Activated T-helper 2 cell treated with anti-CD3 and anti-CD28 coated beads, Interferon-gamma antibody, Interleukin-2, Interleukin-4, amounts not matched to agents 10 μg/mL and 5 μg/mL and 100 μg/mL, durations not matched to agents 14 hours and 24 hours and 36 hours (primary cell): ENCODE results near the gene LENEP. TPM values are rescaled to one million over a fixed set of nuclear protein-coding genes. Genes with fewer than 3 reads are reported as not detected.

Source experiments
- DNase-seq: peaks from one replicate; pipeline ENCODE4 v3.0.0; 2021; ENCODE audit warnings: low spot score
- H3K27ac Mint-ChIP-seq: one replicate; pipeline ENCODE4 v1.8.0; 2021; ENCODE audit warnings: mixed read lengths
- H3K27me3 Mint-ChIP-seq: one replicate; pipeline ENCODE4 v1.8.0; 2021; ENCODE audit warnings: low read depth, mixed read lengths
- H3K36me3 Mint-ChIP-seq: one replicate; pipeline ENCODE4 v1.8.0; 2021; ENCODE audit warnings: low read depth, mixed read lengths
- H3K4me1 Mint-ChIP-seq: one replicate; pipeline ENCODE4 v1.8.0; 2021; ENCODE audit warnings: low read depth, mixed read lengths
- H3K4me3 Mint-ChIP-seq: one replicate; pipeline ENCODE4 v1.8.0; 2021; ENCODE audit warnings: low read depth, mild to moderate bottlenecking, moderate library complexity, mixed read lengths
- H3K9me3 Mint-ChIP-seq: one replicate; pipeline ENCODE4 v1.8.0; 2021; ENCODE audit warnings: mixed read lengths
- intact Hi-C: fragments of 100-400 bp; cut with micrococcal nuclease; formaldehyde crosslinking; loops from one replicate; pipeline ENCODE4 v1.15.1; 2023
- total RNA-seq: library from RNA; stranded (reverse); gene quantifications from 2 replicates; pipeline ENCODE4 v1.2.3, GENCODE V29; 2022

The LENEP gene
- total RNA-seq, 1 donor from 2014 or later, result 2.0 TPM

DNA sequence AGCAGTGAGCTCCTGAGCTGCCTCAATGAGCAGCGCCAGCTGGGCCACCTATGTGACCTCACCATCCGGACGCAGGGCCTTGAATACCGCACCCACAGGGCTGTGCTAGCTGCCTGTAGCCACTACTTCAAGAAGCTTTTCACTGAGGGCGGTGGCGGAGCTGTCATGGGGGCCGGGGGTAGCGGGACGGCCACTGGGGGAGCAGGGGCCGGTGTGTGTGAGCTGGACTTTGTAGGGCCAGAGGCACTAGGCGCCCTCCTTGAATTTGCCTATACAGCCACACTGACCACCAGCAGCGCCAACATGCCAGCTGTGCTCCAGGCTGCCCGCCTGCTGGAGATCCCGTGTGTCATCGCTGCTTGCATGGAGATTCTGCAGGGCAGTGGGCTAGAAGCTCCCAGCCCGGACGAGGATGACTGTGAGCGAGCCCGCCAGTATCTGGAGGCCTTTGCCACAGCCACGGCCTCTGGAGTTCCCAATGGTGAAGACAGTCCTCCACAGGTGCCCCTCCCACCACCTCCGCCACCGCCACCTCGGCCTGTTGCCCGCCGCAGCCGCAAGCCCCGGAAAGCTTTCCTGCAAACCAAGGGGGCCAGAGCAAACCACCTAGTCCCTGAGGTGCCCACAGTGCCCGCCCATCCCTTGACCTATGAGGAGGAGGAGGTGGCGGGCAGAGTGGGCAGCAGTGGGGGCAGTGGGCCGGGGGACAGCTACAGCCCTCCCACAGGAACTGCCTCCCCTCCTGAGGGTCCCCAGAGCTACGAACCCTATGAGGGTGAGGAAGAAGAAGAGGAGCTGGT lies 21.5 kb downstream of the LENEP start:
- H3K9me3 Mint-ChIP-seq, result no peaks in the 10 kb centered on the region
- H3K27ac Mint-ChIP-seq, result no peak overlapping the region
- intact Hi-C loops, result no loop called here
- H3K4me3 Mint-ChIP-seq, result no peak overlapping the region
- H3K36me3 Mint-ChIP-seq, result peaks cover 86% of the 10 kb centered on the region
- no peaks in the 10 kb centered on the region for H3K27me3 Mint-ChIP-seq
- DNase-seq, result no peak
- peaks cover 54% of the 10 kb centered on the region for H3K4me1 Mint-ChIP-seq

DNA sequence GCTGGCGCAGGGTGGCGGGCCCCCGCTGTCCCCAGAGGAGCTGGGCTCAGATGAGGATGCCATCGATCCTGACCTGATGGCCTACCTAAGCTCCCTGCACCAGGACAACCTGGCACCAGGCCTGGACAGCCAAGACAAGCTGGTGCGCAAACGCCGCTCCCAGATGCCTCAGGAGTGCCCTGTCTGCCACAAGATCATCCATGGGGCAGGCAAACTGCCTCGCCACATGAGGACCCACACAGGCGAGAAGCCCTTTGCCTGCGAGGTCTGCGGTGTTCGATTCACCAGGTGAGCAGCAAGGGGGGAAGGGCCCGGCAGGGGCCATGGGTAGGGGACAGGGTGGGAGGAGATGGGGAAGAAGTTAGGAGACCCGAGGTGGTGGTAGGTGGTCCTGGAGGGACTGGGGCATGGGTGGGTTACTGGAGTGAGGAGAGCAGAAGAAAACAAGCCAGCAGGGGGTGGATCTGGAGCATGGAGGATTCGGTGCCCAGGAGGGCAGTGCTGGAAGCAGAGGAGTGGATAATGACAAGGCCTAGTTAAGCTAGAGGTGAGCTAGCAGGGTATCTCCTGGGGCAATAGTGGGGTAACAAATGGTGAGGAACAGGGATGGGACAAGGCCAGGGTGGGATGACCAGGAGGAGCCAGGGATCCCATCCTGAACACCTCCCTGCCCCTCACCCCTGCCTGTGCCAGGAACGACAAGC lies 22.3 kb downstream of the LENEP start:
- Mint-ChIP-seq H3K4me1 (peaks cover 56% of the 10 kb centered on the region), H3K4me3 (peak overlapping the region; percentile 41), H3K27me3 (no peaks in the 10 kb centered on the region), H3K9me3 (no peaks in the 10 kb centered on the region), H3K27ac (peak overlapping the region; percentile 42), H3K36me3 (peaks cover 83% of the 10 kb centered on the region)
- DNase-seq, result no peak
- intact Hi-C loops, result loop anchor here (2.0 kb wide), 2 partner anchors 37 to 69 kb away; no protein-coding TSS in a partner anchor

DNA sequence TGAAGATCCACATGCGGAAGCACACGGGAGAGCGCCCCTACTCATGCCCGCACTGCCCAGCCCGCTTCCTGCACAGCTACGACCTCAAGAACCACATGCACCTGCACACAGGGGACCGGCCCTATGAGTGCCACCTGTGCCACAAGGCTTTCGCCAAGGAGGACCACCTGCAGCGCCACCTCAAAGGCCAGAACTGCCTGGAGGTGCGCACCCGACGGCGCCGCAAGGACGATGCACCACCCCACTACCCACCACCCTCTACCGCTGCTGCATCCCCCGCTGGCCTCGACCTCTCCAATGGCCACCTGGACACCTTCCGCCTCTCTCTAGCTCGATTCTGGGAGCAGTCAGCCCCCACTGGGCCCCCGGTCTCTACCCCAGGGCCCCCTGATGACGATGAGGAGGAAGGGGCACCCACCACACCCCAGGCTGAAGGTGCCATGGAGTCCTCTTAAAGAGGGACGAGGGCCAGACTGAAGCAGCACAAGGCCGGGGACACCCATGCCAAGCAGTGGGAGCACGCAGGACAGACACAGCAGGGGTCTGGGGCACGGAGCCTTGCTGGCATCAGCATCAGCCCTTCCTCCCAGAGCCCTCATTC lies 22.9 kb downstream of the LENEP start:
- peaks cover 77% of the 10 kb centered on the region for H3K36me3 Mint-ChIP-seq
- H3K9me3 Mint-ChIP-seq, result no peaks in the 10 kb centered on the region
- peak overlapping the region; percentile 51 for H3K27ac Mint-ChIP-seq
- no peak for DNase-seq
- H3K4me1 Mint-ChIP-seq, result peaks cover 54% of the 10 kb centered on the region
- H3K27me3 Mint-ChIP-seq, result no peaks in the 10 kb centered on the region
- H3K4me3 Mint-ChIP-seq, result peak overlapping the region; percentile 51
- intact Hi-C loops, result loop anchor here (2.0 kb wide), 2 partner anchors 36 to 68 kb away; no protein-coding TSS in a partner anchor

DNA sequence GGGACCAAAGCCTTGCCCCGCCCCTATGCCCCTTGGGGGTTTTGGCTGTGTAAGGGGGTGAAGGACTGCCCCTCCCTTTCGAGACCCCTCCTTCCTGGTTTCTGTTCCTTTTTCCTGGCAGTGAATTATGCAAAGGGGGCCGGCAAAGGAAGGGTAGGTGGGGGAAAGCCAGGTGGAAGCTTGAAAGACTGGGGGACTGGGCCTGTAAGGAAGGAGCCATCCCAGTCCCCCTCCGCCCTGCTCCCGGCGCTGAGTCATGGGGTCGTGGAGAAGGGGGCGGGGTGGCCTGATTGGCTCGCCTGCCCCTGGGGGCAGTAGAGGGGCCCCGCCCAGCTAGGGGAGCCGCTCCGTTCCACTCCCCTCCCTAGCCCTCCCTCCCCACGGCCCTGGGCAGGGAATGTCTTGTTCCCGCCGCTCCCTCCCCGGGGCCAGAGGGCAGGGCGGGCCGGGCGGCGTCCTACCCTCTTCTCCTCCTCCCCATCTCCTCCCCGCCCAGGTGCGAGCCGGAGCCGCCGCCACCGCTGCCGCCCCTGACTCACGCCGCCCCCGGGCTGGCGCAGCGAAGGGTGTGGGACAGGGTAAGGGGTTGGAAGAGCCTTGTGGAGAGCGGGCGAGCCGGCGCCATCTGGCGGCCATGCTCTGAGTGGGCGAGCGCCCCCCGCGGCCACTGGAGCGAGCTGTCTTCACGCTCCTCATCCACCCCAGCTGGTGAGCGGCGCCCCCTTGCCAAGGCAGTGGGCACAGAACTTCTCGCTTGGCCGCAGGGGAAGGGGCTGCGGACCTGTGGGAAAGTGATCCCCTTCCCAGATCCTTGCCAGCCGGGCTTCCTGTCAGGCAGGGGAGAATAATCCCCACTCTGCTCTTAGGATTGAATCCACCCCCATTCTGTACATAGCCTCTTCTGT lies 23.9 kb downstream of the LENEP start:
- Mint-ChIP-seq H3K36me3 (peaks cover 72% of the 10 kb centered on the region), H3K4me3 (no peak overlapping the region), H3K4me1 (peaks cover 51% of the 10 kb centered on the region), H3K27ac (peak overlapping the region; percentile 22), H3K27me3 (no peaks in the 10 kb centered on the region), H3K9me3 (no peaks in the 10 kb centered on the region)
- intact Hi-C loops, result loop anchor here (1.0 to 2.0 kb wide), 6 partner anchors 9 to 68 kb away; partner anchors contain the start of genes CKS1B and FLAD1
- DNase-seq, result peak; percentile 82

DNA sequence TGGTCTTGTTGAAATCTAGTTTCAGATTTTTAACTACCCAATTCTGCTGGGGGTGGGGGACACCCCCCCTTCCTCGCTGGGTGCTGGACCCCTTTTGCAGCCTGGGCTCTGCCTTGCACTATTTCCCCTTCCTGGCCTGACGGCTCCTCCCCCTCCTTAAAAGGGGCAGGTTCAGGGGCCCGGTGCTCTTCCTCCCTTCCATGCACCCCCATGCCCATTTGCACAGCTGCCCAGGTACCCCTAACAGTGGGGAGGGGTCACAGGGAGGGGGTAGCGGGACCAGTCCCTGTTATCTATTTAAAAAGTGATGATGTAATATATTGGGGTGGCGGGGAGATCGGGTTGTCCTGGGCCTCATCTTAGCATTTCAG lies 24.5 kb downstream of the LENEP start:
- H3K27me3 Mint-ChIP-seq, result no peaks in the 10 kb centered on the region
- H3K36me3 Mint-ChIP-seq, result peaks cover 65% of the 10 kb centered on the region
- peaks cover 44% of the 10 kb centered on the region for H3K4me1 Mint-ChIP-seq
- H3K4me3 Mint-ChIP-seq, result no peak overlapping the region
- H3K9me3 Mint-ChIP-seq, result no peaks in the 10 kb centered on the region
- no peak for DNase-seq
- H3K27ac Mint-ChIP-seq, result peak overlapping the region; percentile 46
- intact Hi-C loops, result loop anchor here (1.0 to 2.0 kb wide), 6 partner anchors 10 to 67 kb away; partner anchors contain the start of genes CKS1B and FLAD1

DNA sequence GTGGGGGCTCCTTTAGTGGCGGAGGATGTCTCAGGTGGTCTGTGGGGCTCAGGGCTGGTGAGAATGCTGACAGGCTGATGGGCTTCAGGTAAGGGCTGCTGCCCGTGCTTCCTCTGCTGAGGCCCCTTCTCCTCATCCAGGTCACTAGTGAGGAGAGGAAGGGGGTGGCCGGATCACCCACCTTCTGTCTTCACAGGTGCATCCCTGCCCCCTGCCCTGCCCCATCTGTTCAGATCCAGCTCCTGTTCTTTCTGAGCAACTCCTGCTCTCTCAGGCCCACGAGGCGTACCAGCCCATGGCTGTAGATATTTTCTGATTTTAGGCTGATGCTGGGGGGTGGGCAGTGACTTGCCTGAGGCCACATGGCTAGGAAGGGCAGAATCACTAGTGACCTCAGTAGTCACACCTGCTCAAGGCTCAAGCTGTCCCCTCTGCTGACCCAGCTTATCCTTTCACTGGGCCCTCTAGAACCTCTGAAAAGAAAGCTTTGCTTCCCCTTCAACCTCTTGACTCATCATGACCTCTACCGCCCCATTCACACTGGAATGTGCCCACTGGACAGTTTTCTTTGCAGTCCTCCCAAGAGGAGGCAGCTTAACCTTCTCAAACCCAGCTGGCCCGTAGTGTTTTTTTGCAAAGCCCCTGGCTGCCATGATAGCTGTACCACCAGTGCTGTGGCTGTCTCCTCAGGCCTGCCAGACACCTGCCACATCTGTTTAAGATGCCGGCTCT lies 25.4 kb downstream of the LENEP start:
- no peaks in the 10 kb centered on the region for H3K27me3 Mint-ChIP-seq
- no peak overlapping the region for H3K27ac Mint-ChIP-seq
- no peaks in the 10 kb centered on the region for H3K9me3 Mint-ChIP-seq
- peaks cover 37% of the 10 kb centered on the region for H3K4me1 Mint-ChIP-seq
- intact Hi-C loops, result no loop called here
- no peak overlapping the region for H3K4me3 Mint-ChIP-seq
- H3K36me3 Mint-ChIP-seq, result peaks cover 57% of the 10 kb centered on the region
- DNase-seq, result no peak

DNA sequence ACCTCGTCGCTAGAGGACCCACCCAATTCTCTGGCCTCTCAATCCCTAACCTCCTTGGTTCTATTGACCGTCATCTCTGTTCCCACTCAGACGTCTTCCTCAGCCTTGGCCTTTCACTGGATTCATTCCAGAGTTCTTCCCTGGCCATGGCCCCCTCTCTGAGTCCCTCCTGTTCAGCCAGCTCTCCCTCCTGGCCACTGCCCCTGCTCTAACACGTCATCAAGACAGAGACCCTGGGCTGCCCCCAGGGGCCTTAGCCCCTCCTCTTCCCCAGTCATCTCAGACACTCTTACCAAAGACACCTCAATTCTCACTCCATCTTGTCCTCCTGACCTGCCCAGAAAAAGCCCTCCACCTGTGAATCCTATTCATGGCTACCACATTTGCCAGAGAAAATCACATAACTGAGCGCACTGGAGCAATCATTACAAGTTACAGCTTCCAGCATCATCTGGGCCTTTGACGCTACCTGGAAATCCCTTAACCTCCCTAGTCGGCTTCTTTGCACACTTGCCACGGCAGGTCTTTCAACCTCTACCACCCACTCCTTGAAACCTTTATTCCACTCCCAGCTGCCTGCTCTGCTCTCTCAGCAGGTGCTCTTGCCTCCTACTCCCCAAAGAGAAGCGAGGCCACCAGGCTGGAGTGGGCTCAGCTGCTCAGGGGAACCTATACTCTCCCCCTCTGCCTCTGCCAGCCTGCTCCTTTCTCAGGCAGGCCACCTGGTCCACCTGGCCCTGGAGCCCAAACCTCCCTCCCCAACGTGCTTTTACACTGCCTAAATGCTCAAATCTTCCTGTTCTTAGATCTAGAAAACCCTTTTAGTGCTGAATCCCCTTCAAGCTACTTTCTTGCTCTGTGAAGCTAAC lies 26.2 kb downstream of the LENEP start:
- Mint-ChIP-seq H3K9me3 (no peaks in the 10 kb centered on the region), H3K4me1 (peaks cover 32% of the 10 kb centered on the region), H3K27ac (peak overlapping the region; percentile 36), H3K27me3 (no peaks in the 10 kb centered on the region), H3K4me3 (no peak overlapping the region), H3K36me3 (peaks cover 49% of the 10 kb centered on the region)
- intact Hi-C loops, result no loop called here
- DNase-seq, result no peak

DNA sequence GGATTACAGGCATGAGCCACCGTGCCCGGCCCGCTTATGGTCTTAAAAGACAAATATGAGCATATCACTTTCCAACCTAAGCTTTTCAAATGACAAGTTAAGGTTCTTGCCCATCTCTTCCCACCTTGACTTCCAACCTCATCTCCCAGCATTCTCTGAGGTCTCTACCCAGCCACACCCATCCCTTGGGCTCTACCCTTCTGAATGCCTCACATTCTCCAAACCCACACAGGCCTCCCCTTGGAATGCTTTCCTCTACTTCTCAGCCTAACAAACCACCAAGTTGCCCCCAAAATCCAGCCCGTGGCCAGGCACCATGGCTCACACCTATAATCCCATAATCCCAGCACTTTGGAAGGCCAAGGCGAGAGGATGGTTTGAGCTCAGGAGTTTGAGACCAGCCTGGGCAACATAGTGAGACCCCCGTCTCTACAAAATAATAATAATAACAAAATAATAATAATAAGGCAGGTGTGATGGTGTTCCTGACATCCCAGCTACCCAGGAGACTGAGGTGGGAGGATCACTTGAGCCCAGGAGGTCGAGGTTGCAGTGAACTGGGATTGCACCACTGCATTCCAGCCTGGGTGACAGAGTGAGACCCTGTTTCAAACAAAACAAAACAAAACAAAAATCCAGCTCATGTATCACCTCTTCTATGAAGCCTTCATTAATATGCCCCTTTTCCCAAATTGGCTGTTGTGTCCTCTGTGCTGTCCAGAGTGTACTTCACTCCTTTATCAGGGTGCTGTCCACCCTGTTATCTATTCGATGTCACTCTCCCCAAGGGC lies 28.9 kb downstream of the LENEP start:
- H3K9me3 Mint-ChIP-seq, result no peaks in the 10 kb centered on the region
- H3K36me3 Mint-ChIP-seq, result peaks cover 28% of the 10 kb centered on the region
- no peak for DNase-seq
- H3K27me3 Mint-ChIP-seq, result no peaks in the 10 kb centered on the region
- no peak overlapping the region for H3K27ac Mint-ChIP-seq
- H3K4me3 Mint-ChIP-seq, result no peak overlapping the region
- intact Hi-C loops, result no loop called here
- peaks cover 15% of the 10 kb centered on the region for H3K4me1 Mint-ChIP-seq

DNA sequence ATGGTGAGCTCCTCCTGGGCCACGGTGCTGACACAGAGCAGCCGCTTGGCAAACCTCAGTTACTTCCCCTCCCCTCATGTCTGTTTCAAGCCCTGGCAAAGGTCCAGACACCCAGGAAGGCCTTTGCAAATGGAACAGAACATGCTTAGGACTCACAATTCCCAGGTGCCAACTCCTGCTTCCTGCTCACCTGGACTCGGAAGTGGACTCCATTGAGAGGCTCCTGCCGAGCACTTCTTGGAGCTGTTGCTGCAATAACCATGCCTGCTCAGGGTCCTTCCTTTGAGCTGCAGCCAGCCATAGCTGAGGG lies 29.5 kb downstream of the LENEP start:
- no peaks in the 10 kb centered on the region for H3K9me3 Mint-ChIP-seq
- intact Hi-C loops, result no loop called here
- no peak overlapping the region for H3K4me3 Mint-ChIP-seq
- H3K27ac Mint-ChIP-seq, result no peak overlapping the region
- H3K4me1 Mint-ChIP-seq, result peaks cover 11% of the 10 kb centered on the region
- DNase-seq, result no peak
- H3K36me3 Mint-ChIP-seq, result peaks cover 23% of the 10 kb centered on the region
- no peaks in the 10 kb centered on the region for H3K27me3 Mint-ChIP-seq

DNA sequence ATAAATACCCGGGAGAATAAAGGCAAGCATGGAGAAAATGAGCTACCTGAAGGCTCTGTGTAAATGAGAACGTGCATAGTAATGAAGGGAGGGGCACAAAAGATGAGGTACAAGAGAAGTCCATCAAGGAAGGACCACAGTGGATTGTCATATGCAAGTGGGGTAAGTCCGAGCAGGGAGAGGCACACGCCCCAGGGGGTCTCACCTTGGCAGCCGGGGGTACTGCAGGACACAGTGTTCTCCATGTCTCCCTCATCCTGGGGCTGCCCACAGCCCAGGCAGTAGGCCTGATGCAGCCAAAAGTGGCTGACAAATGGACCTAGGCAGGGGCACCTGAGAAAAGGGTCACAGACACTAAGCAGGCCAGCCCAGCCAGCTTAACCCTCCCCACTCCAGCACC lies 30.2 kb downstream of the LENEP start:
- intact Hi-C loops, result no loop called here
- Mint-ChIP-seq H3K4me3 (no peak overlapping the region), H3K9me3 (no peaks in the 10 kb centered on the region), H3K36me3 (peaks cover 16% of the 10 kb centered on the region), H3K27ac (no peak overlapping the region), H3K4me1 (peaks cover 10% of the 10 kb centered on the region), H3K27me3 (no peaks in the 10 kb centered on the region)
- no peak for DNase-seq

DNA sequence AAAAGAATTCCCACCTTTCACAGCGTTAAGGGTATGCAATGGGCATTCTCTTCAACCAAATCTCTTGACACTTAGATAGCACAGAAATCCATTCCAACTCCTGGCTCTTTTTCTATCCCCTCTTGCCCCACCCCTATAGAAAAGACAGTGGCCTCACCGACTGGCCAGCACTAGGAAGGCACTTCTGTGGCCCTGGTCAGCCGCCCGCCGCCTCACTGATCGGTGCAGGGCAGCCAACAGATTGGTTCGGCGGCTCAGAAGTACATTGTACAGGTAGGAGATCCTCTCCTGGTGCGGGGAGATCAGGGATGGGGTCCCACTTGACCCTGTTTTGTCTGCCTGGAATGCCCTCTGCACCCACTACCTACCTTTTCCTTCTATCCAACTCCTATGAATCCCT lies 30.9 kb downstream of the LENEP start:
- DNase-seq, result no peak
- Mint-ChIP-seq H3K27me3 (no peaks in the 10 kb centered on the region), H3K27ac (no peak overlapping the region), H3K36me3 (peaks cover 9% of the 10 kb centered on the region), H3K4me3 (no peak overlapping the region), H3K4me1 (peaks cover 8% of the 10 kb centered on the region), H3K9me3 (no peaks in the 10 kb centered on the region)
- intact Hi-C loops, result no loop called here
